HUES64 (cell line): ENCODE measurements around the gene CACNA1A. TPM values are rescaled to one million over a fixed set of nuclear protein-coding genes. Genes with fewer than 3 reads are reported as not detected.

ENCODE experiments used
- H3K27ac ChIP-seq: 2 replicates; pipeline ENCODE4 v1.7.0; 2013; ENCODE audit warnings: low read depth, low read length, inconsistent platforms
- H3K27me3 ChIP-seq: 2 replicates; pipeline ENCODE4 v1.6.1; 2013; ENCODE audit warnings: mild to moderate bottlenecking, low read length; ENCODE audit not compliant: insufficient read depth
- H3K36me3 ChIP-seq: 2 replicates; pipeline ENCODE4 v1.6.1; 2013; ENCODE audit warnings: mild to moderate bottlenecking, low read length; ENCODE audit not compliant: insufficient read depth
- H3K4me1 ChIP-seq: 2 replicates; pipeline ENCODE4 v1.6.1; 2013; ENCODE audit warnings: mild to moderate bottlenecking, low read length, moderate library complexity; ENCODE audit not compliant: insufficient read depth
- H3K4me3 ChIP-seq: 2 replicates; pipeline ENCODE4 v1.5.1; 2013; ENCODE audit warnings: mild to moderate bottlenecking, low read length, moderate library complexity
- H3K9ac ChIP-seq: 2 replicates; pipeline ENCODE4 v1.6.1; 2013; ENCODE audit warnings: mild to moderate bottlenecking, low read depth, low read length
- H3K9me3 ChIP-seq: 2 replicates; pipeline ENCODE4 v1.6.1; 2013; ENCODE audit warnings: low read depth, low read length; ENCODE audit not compliant: insufficient read depth
- WGBS: fragments of 150-250, 120-280 bp; methylation state at CpG from one replicate; pipeline ENCODE4 v1.1.7; 2013; ENCODE audit warnings: missing lambda C conversion rate; 5-methylcytosine and 5-hydroxymethylcytosine counted together
- polyA plus RNA-seq, 2 experiments: library from polyadenylated mRNA; stranded (reverse); fragments of 50-300 nt; gene quantifications; one replicate each; pipeline ENCODE4 v1.2.3, GENCODE V29; 2013

Gene CACNA1A
- 6.1 TPM for polyA plus RNA-seq (2013, experiment 1 of 2)
- 7.1 TPM for polyA plus RNA-seq (2013, experiment 2 of 2)

GRCh38 chr19:13506471-13506820 lies at the start of gene CACNA1A:
Gene CACNA1A, minus strand, starts transcription at chr19:13506479. Its CDS starts 255 bp downstream, at chr19:13506224.
- no peaks in the 10 kb centered on the region for H3K9me3 ChIP-seq
- H3K36me3 ChIP-seq = peaks cover 10% of the 10 kb centered on the region
- no peak within 1 kb of the TSS for H3K27ac ChIP-seq
- 0% methylated on average over 11 of the region's 21 CpGs for WGBS
- H3K9ac ChIP-seq = peak within 1 kb of the TSS; percentile 60
- H3K27me3 ChIP-seq = peaks cover 33% of the 10 kb centered on the region
- H3K4me1 ChIP-seq = 0 out of 2 replicates have a peak, but pooled peaks cover 13% of the 10 kb centered on the region
- peak within 1 kb of the TSS; percentile 94 for H3K4me3 ChIP-seq

- H3K9ac ChIP-seq = no peak overlapping the region
- H3K36me3 ChIP-seq = no peaks in the 10 kb centered on the region
- no peak overlapping the region for H3K4me3 ChIP-seq
- 82% methylated on average over 10 of the region's 10 CpGs for WGBS
- no peaks in the 10 kb centered on the region for H3K9me3 ChIP-seq
- no peaks in the 10 kb centered on the region for H3K27me3 ChIP-seq
- H3K4me1 ChIP-seq = no peaks in the 10 kb centered on the region
- H3K27ac ChIP-seq = no peak overlapping the region
Observed at GRCh38 chr19:13554506-13555240, 48.4 kb upstream of the CACNA1A start.

GRCh38 chr19:13553880-13554400 lies 47.7 kb upstream of the CACNA1A start:
- WGBS = 98% methylated on average over 2 of the region's 2 CpGs
- no peak overlapping the region for H3K9ac ChIP-seq

GRCh38 chr19:13548131-13548530 lies 41.9 kb upstream of the CACNA1A start:
- Histone ChIP-seq H3K27me3 (peaks cover 2% of the 10 kb centered on the region; the same call in 1 of the 2 replicates), H3K9ac (no peak overlapping the region), H3K4me3 (no peak overlapping the region), H3K36me3 (no peaks in the 10 kb centered on the region), H3K27ac (no peak overlapping the region), H3K9me3 (no peaks in the 10 kb centered on the region), H3K4me1 (no peaks in the 10 kb centered on the region)
- 97% methylated on average over 3 of the region's 3 CpGs for WGBS

More at GRCh38 chr19:13553880-13554400, 47.7 kb upstream of the CACNA1A start:
- Histone ChIP-seq H3K4me1 (no peaks in the 10 kb centered on the region), H3K27ac (no peak overlapping the region), H3K27me3 (no peaks in the 10 kb centered on the region), H3K36me3 (no peaks in the 10 kb centered on the region), H3K4me3 (no peak overlapping the region), H3K9me3 (no peaks in the 10 kb centered on the region)

GRCh38 chr19:13547102-13547501 lies 40.8 kb upstream of the CACNA1A start:
- no peak overlapping the region for H3K4me3 ChIP-seq
- H3K36me3 ChIP-seq = no peaks in the 10 kb centered on the region
- no peaks in the 10 kb centered on the region for H3K9me3 ChIP-seq
- H3K9ac ChIP-seq = no peak overlapping the region
- peaks cover 2% of the 10 kb centered on the region; the same call in 1 of the 2 replicates for H3K27me3 ChIP-seq
- no peaks in the 10 kb centered on the region for H3K4me1 ChIP-seq
- H3K27ac ChIP-seq = no peak overlapping the region

GRCh38 chr19:13544423-13544822 lies 38.1 kb upstream of the CACNA1A start:
- no peaks in the 10 kb centered on the region for H3K4me1 ChIP-seq
- H3K27me3 ChIP-seq = peaks cover 2% of the 10 kb centered on the region; the same call in 1 of the 2 replicates
- no peak overlapping the region for H3K27ac ChIP-seq
- no peak overlapping the region for H3K4me3 ChIP-seq
- H3K9me3 ChIP-seq = no peaks in the 10 kb centered on the region
- no CpG with 5 or more reads among the region's 2 CpGs for WGBS
- no peak overlapping the region for H3K9ac ChIP-seq
- H3K36me3 ChIP-seq = no peaks in the 10 kb centered on the region

- no peak overlapping the region for H3K9ac ChIP-seq
- H3K27me3 ChIP-seq = peaks cover 4% of the 10 kb centered on the region; the same call in 1 of the 2 replicates
- no peak overlapping the region for H3K27ac ChIP-seq
- H3K4me1 ChIP-seq = no peaks in the 10 kb centered on the region
- 80% methylated on average over 1 of the region's 1 CpG for WGBS
- H3K36me3 ChIP-seq = no peaks in the 10 kb centered on the region
- no peaks in the 10 kb centered on the region for H3K9me3 ChIP-seq
- H3K4me3 ChIP-seq = no peak overlapping the region
Observed at GRCh38 chr19:13541554-13541953, 35.3 kb upstream of the CACNA1A start.

GRCh38 chr19:13539332-13539731 lies 33.1 kb upstream of the CACNA1A start:
- Histone ChIP-seq H3K27me3 (0 out of 2 replicates have a peak, but pooled peaks cover 2% of the 10 kb centered on the region), H3K4me1 (no peaks in the 10 kb centered on the region), H3K4me3 (no peak overlapping the region), H3K27ac (no peak overlapping the region), H3K9me3 (no peaks in the 10 kb centered on the region), H3K36me3 (no peaks in the 10 kb centered on the region), H3K9ac (no peak overlapping the region)
- WGBS = 80% methylated on average over 1 of the region's 1 CpG

- H3K36me3 ChIP-seq = no peaks in the 10 kb centered on the region
- H3K4me3 ChIP-seq = no peak overlapping the region
- no peak overlapping the region for H3K9ac ChIP-seq
- no peaks in the 10 kb centered on the region for H3K9me3 ChIP-seq
- H3K4me1 ChIP-seq = no peaks in the 10 kb centered on the region
- WGBS = 98% methylated on average over 7 of the region's 7 CpGs
- H3K27ac ChIP-seq = no peak overlapping the region
- H3K27me3 ChIP-seq = 0 out of 2 replicates have a peak, but pooled peaks cover 2% of the 10 kb centered on the region
Observed at GRCh38 chr19:13538601-13539253, 32.4 kb upstream of the CACNA1A start.

- WGBS = 64% methylated on average over 6 of the region's 6 CpGs
- Histone ChIP-seq H3K4me1 (no peaks in the 10 kb centered on the region), H3K27ac (no peak overlapping the region), H3K4me3 (no peak overlapping the region), H3K27me3 (0 out of 2 replicates have a peak, but pooled peaks cover 2% of the 10 kb centered on the region), H3K9me3 (no peaks in the 10 kb centered on the region), H3K36me3 (no peaks in the 10 kb centered on the region), H3K9ac (no peak overlapping the region)
Observed at GRCh38 chr19:13537454-13537853, 31.2 kb upstream of the CACNA1A start.

- no peaks in the 10 kb centered on the region for H3K36me3 ChIP-seq
- no peaks in the 10 kb centered on the region for H3K27me3 ChIP-seq
- 0 out of 2 replicates have a peak, but pooled peaks cover 3% of the 10 kb centered on the region for H3K4me1 ChIP-seq
- no peak overlapping the region for H3K9ac ChIP-seq
- no peak overlapping the region for H3K4me3 ChIP-seq
- no peak overlapping the region for H3K27ac ChIP-seq
- H3K9me3 ChIP-seq = no peaks in the 10 kb centered on the region
- 13% methylated on average over 5 of the region's 6 CpGs for WGBS
Observed at GRCh38 chr19:13530720-13531119, 24.4 kb upstream of the CACNA1A start.
